Activated gamma-delta T cell treated with Interleukin-2 at 50 U/mL for 16 hours (primary cell): ENCODE measurements around the gene RNFT2.

Experiments
- DNase-seq: peaks from one replicate; pipeline ENCODE4 v3.0.0-alpha.2; 2020

RNFT2 gene, protein sequence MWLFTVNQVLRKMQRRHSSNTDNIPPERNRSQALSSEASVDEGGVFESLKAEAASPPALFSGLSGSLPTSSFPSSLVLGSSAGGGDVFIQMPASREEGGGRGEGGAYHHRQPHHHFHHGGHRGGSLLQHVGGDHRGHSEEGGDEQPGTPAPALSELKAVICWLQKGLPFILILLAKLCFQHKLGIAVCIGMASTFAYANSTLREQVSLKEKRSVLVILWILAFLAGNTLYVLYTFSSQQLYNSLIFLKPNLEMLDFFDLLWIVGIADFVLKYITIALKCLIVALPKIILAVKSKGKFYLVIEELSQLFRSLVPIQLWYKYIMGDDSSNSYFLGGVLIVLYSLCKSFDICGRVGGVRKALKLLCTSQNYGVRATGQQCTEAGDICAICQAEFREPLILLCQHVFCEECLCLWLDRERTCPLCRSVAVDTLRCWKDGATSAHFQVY

GRCh38 chr12:116737774-116738657, at the start of gene RNFT2, which contains the start of gene SPRING1:
TSS of gene RNFT2 (plus strand) at chr12:116738315. CDS start at chr12:116740498, 2,183 bp downstream.
TSS of gene SPRING1 (minus strand) at chr12:116738069. CDS start at chr12:116737900, 169 bp downstream.
- DNase-seq: peak; percentile 98

DNA sequence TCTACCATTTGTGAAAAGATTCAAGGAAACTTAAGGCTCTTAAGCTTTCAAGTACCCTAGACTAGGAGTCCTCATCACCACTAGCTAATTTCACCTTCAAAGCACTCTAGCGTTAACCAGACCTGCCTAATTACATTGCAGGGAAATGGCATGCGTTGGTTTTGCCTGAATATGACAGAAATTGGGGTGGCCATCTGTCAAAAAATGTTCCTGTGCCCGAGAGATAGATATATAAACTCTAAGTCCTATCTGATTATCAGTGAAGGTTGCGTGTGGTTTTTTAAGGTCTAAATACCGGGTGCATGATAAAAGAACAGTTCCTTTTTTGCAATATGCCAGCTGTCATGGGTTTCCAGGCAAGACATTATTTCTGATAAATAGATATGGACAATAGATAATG, 48.6 kb upstream of the RNFT2 start:
- no peak for DNase-seq

DNA sequence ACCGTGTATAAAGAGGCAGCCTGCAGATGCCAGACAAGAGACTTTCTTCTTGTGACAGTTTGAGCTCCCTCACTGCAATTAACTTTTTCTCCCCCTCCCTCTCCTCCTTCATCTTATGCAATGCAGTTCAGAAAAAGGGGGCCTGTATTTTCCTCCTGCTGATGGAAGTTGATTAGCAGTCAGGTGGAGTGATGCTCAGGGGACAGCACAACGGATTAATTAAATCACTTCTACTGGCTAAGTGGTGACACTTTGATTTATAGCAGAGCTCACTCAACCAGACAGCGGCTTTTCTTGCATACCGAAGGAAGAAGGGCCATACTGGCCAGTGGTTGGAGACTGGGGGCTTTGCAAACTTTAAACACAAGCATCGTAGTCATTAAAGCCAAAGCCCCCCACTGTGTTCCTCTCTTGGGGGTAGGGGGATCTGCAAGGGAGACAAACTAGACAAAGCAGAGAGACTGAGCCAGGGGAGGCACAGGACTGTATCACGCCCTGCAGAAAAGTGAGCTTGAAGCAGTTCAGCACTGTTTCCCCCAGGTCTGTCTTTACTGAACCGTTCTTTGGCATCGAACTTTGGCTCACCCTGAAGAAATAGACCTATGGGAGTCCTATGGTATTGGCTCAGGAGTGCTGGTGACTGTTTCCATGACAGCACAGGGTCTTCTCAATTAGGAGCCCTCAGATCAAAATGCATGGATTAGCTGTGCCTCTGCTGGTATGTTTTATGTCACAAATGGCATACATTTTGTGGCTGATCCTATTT, 48.0 kb upstream of the RNFT2 start:
- no peak for DNase-seq

- no peak for DNase-seq
These were observed 46.9 kb upstream of the RNFT2 start for GRCh38 chr12:116691205-116691604.

GRCh38 chr12:116691636-116692035, 46.5 kb upstream of the RNFT2 start:
- DNase-seq: no peak

DNA sequence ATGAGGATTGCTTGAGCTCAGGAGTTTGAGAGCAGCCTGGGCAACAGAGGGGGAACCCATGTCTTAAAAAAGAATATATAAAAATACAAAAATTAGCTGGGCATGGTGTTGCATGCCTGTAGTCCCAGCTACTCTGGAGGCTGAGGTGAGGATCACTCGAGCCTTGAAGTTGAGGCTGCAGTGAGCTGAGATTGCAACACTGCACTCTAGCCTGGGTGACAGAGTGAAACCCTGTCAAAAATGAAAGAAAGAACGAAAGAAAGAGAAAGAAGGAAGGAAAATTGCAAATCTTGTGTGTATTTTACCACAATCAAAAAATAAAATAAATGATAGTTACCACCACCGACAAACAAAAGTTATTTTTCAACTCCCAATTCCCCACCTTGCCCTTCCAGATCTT, 45.5 kb upstream of the RNFT2 start:
- DNase-seq: no peak

DNA sequence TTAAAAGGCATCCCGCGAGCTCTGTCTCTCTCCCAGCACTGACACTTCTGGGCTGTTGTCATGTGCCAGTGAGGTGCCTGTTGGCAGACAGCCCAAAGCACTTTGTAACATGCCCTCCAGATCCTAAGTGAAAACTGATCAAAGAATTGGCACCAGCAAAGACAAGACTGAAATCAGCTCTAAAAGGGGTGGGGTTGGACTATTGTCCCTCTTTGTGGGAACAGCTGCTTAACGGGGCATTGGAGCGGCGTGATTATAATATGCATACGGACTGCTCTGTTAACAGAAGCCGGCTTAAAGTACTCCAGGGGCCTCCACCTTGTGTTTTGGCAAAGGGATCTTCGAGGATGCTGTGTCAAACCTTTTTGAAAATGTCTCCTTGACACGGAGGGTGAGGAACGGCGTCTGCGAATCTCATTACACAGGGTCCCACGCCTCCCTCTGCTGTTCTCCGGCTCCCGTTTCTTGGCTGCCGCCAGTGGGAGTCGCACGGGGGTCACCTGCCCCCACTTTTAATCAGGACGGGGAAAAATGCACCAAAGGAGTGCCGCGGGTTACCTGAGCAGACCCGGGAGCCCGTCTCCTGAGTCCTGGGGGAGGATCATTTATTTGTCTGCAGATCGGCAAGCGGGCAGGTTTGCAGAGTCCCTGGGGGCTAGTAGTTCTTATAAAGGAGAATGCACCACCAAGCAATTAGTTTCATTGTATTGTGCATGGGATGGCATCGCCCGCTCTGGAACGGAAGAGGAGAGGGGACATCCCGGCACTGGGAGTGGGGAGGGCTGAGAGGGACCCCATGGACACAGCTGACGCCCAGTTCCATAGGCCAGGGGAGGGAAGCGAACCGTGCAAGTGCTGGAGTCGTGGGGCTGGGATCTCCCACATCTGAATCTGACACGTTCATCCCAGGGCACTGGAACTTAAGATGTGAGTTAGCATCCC, 44.6 kb upstream of the RNFT2 start:
- DNase-seq: no peak

- DNase-seq: no peak
These were observed 43.3 kb upstream of the RNFT2 start for GRCh38 chr12:116694653-116695463.

DNA sequence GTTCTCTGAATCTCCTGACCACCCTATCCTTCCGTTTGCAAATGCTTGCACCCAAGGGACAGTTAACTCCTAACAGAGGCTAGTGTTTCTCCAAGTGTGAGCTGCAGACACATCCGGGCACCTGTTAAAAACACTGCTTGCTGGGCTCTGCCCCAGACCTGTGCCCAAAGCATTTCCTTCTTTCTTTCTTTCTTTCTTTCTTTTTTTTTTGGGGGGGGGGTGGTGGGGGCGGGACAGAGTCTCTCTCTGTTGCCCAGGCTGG, 42.7 kb upstream of the RNFT2 start:
- DNase-seq: no peak

- DNase-seq: no peak
These were observed 40.8 kb upstream of the RNFT2 start for GRCh38 chr12:116697305-116697704.

- DNase-seq: no peak
These were observed 40.4 kb upstream of the RNFT2 start for GRCh38 chr12:116697716-116698115.

DNA sequence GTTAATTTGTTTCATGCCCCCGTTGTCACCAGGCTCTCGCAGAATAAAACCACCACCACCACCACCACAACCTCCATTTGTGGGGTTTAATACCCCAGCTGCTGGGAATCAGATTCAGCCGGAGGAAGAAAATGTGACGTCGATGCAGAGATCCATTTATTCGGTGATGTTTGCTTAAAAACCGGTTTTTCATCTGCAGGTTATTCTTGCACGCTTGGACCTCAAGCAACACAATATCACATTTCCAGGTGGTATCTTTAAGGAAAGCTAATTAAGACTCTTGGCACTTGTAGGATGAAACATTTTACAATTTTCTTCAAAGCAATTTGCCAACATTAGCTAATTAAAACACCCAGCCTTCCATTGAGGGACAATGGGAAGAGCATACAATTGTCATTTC, 40.0 kb upstream of the RNFT2 start:
- no peak for DNase-seq

- no peak for DNase-seq
These were observed 39.5 kb upstream of the RNFT2 start for GRCh38 chr12:116698554-116699075.

DNA sequence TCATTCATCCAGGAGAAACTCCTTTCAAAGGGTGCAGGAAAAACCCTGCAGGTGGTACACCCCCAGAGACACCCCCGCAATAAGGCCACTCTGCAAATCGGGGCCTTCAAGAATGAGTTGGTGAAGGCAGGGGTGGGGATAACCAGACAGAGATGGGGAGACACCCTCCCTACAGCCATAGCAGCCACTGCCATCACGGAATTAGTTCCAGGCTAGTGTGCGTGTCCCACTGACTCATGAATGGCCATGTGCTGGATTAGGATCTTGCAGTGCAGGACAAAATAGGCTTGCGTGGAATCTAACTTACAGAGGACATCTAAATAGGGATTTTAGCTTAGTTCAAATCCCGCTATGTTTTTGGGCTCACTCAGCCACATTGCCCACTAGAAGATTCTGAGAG, 38.0 kb upstream of the RNFT2 start:
- no peak for DNase-seq

DNA sequence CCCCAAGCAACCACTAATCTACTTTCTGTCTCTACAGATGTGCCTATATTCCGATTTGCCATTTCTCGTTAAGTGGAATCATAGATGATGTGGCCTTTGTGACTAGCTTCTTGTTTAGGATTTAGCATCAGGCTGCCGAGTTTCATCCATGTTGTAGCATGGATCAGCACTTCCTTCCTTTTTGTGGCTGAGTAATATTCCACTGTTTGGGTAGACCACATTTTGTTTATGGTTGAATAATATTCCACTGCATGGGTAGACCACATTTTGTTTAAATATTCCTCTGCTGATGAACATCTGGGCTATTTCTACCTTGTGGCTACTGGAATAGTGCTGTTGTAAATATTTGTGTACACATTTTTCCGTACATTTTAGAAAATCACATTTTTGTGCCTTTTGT, 36.7 kb upstream of the RNFT2 start:
- DNase-seq: no peak

DNA sequence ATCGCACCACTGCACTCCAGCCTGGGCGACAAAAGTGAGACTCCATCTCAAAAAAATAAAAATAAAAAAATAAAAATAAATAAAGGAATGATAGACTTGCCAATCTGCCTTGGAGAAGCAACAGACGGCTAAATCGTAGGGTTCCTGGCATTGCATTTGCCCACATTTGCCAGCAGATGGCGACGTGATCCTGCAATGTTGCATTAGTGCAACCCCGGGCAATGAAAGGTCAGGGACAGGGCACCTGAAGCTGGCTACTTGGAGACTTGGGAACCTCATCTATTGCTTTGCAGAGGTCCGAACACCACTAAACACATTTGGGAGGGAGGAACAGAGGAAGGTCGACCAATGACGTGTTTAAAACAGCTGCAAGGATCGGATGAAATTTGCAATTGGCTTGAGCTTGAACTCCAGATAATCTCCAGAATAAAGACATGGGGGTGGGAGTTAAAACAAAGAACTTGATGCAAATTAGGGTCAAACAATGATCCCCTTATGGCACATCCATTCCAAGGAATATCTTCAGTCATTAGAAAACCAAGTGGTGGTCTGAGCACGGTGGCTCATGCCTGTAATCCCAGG, 34.8 kb upstream of the RNFT2 start:
- peak; percentile 65 for DNase-seq

GRCh38 chr12:116707751-116708150, 30.4 kb upstream of the RNFT2 start:
- DNase-seq: no peak

- peak; percentile 32 for DNase-seq
These were observed 29.0 kb upstream of the RNFT2 start for GRCh38 chr12:116708826-116709756.

- no peak for DNase-seq
These were observed 28.3 kb upstream of the RNFT2 start for GRCh38 chr12:116709768-116710167.
